ENCODE measurements around the gene BRDT. TPM values are rescaled to one million over a fixed set of nuclear protein-coding genes. Genes with fewer than 3 reads are reported as not detected.
A peak's percentile ranks its signal among the peaks of the same experiment; 100 is the strongest.

BRDT gene
- total RNA-seq = under 1 TPM in 3 of 8 experiments, not detected in 5; 0.24 to 0.62 (median 0.50) TPM

DNA sequence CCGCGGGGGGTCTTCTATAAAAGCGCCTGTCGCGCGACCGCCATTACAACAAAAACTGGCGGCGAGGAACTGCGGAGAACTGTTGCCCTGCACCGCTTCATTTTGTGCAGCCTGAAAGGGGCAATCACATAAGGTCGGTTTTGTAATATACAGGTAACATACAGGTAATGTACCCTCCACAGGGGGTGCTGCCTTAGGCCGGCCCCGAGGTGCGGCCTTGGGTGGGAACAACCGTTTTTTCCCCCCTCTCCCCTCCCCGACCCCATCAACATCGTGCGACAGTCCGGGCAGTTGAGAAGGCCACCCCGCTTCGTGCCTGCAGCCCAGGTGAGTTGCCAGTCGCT, at the start of gene BRDT:
Gene BRDT (plus strand): TSS at position 46 of the 344 bp plus-strand sequence. CDS start 13,354 bp downstream, outside the sequence.
- no peak within 1 kb of the TSS for H3K4me3 ChIP-seq
- ATAC-seq (replicated peaks in 6 of 8) = no peak
- no peaks in the 10 kb centered on the region for H3K4me1 ChIP-seq (replicated peaks in 1 of 2)
- no peak within 1 kb of the TSS for H3K27ac ChIP-seq
- WGBS, 10 experiments = 70 to 100% (median 100%) methylated on average over 1 to 21 of the region's 23 CpGs; no CpG with 5 or more reads in 3 of the 10 experiments
- in situ Hi-C loops (cut with MboI; ENCODE audit: low pct_unique_long_range_greater_than_20kb in 2 of 9, low sequenced_read_pairs in 9 of 9, unreplicated experiment in 9 of 9) = loop anchor here in 3 of 9 experiments (25.0 kb wide), 2 partner anchors 437 to 662 kb away; partner anchors contain the start of gene CDC7 (in 2 of the 3)

DNA sequence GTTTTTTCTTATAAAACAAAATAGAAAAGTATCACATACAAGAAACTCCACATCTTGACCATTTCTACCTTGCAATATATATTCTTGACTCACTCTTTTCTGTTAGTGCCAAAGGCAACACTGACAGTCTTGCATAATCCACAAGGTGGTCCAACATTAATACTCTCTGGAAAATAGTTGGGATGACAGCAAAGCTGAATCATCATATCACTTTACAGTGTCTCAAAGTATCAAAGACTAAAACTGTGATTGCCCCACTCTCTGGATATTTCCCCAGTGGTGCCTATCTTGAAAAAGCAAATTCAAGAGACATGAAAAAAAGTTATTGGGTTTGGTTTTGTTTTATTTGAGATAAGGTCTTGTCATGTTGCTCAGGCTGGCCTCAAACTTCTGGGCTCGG, 48.6 kb upstream of the BRDT start:
- in situ Hi-C loops (cut with MboI; ENCODE audit: low pct_unique_long_range_greater_than_20kb in 2 of 9, low sequenced_read_pairs in 9 of 9, unreplicated experiment in 9 of 9) = loop anchor here in 2 of 9 experiments (25.0 kb wide), 1 partner anchor 388 kb away; the partner anchor contains the start of gene CDC7 (in 2 of the 2)
- no peak overlapping the region for H3K4me3 ChIP-seq
- no peaks in the 10 kb centered on the region for H3K4me1 ChIP-seq (replicated peaks in 1 of 2)
- ATAC-seq (replicated peaks in 6 of 8) = peak in 1 of 8 experiments; percentile 25
- no peak overlapping the region for H3K27ac ChIP-seq
- 71 to 100% (median 97%) methylated on average over 1 of the region's 1 CpG; no CpG with 5 or more reads in 2 of the 10 experiments for WGBS, 10 experiments

GRCh38 chr1:91901231-91901630, 48.0 kb upstream of the BRDT start:
- ATAC-seq (replicated peaks in 6 of 8) = no peak
- H3K4me3 ChIP-seq = no peak overlapping the region
- H3K4me1 ChIP-seq (replicated peaks in 1 of 2) = no peaks in the 10 kb centered on the region
- H3K27ac ChIP-seq = no peak overlapping the region
- in situ Hi-C loops (cut with MboI; ENCODE audit: low pct_unique_long_range_greater_than_20kb in 2 of 9, low sequenced_read_pairs in 9 of 9, unreplicated experiment in 9 of 9) = loop anchor here in 2 of 9 experiments (25.0 kb wide), 1 partner anchor 389 kb away; the partner anchor contains the start of gene CDC7 (in 2 of the 2)

- no peak for ATAC-seq (replicated peaks in 6 of 8)
- Histone ChIP-seq H3K4me3 (no peak overlapping the region), H3K4me1 (replicated peaks in 1 of 2) (no peaks in the 10 kb centered on the region), H3K27ac (no peak overlapping the region)
- in situ Hi-C loops (cut with MboI; ENCODE audit: low pct_unique_long_range_greater_than_20kb in 2 of 9, low sequenced_read_pairs in 9 of 9, unreplicated experiment in 9 of 9) = loop anchor here in 2 of 9 experiments (25.0 kb wide), 1 partner anchor 400 kb away; the partner anchor contains the start of gene CDC7 (in 2 of the 2)
- WGBS, 10 experiments = 33 to 100% (median 96%) methylated on average over 1 of the region's 1 CpG; no CpG with 5 or more reads in 2 of the 10 experiments
These were observed 36.9 kb upstream of the BRDT start for GRCh38 chr1:91912266-91912665.

DNA sequence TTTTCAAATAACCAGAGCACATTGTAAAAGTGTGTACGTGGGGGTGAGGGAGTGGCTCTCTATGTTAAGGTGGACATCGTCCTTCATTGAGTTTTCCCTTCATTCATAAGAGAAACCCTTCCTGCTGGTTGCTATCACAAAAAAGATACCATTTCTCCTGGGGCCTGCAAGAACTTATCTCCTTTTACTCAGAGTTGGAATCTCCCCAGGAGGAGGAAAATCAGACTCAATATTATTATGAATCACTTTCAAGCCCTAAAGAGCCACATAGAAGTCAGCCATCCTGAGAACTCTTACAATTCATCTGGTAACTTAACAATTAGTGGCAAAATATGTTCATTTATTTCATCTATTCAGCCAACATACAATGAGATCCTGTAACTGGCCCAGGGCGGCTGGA, 36.2 kb upstream of the BRDT start:
- Histone ChIP-seq H3K4me3 (no peak overlapping the region), H3K27ac (no peak overlapping the region), H3K4me1 (replicated peaks in 1 of 2) (no peaks in the 10 kb centered on the region)
- no peak for ATAC-seq (replicated peaks in 6 of 8)
- in situ Hi-C loops (cut with MboI; ENCODE audit: low pct_unique_long_range_greater_than_20kb in 2 of 9, low sequenced_read_pairs in 9 of 9, unreplicated experiment in 9 of 9) = loop anchor here in 2 of 9 experiments (25.0 kb wide), 1 partner anchor 401 kb away; the partner anchor contains the start of gene CDC7 (in 2 of the 2)
- WGBS, 10 experiments = 36 to 100% (median 78%) methylated on average over 1 to 3 of the region's 3 CpGs; no CpG with 5 or more reads in 2 of the 10 experiments

DNA sequence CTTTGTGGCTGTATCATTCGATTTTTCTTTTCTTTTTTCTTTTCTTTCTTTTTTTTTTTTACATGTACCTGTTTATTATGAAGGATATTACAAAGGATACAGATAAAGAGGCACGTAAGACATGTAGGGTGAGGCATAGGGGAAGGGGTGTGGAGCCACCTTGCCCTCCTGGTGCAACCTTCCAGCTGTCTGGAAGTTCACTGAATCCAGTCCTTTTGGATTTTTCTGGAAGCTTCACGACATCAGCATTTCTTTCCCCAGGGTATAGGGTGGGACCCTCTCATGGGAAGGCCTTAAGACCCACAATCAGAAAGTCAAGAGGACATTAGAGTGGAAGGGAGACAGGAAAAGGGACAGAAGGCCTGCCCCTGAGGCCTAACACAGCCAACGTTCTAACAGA, 33.2 kb upstream of the BRDT start:
- Histone ChIP-seq H3K4me3 (no peak overlapping the region), H3K4me1 (replicated peaks in 1 of 2) (no peaks in the 10 kb centered on the region), H3K27ac (no peak overlapping the region)
- 60 to 100% (median 86%) methylated on average over 1 to 4 of the region's 4 CpGs for WGBS, 10 experiments
- in situ Hi-C loops (cut with MboI; ENCODE audit: low pct_unique_long_range_greater_than_20kb in 2 of 9, low sequenced_read_pairs in 9 of 9, unreplicated experiment in 9 of 9) = loop anchor here in 2 of 9 experiments (25.0 kb wide), 1 partner anchor 404 kb away; the partner anchor contains the start of gene CDC7 (in 2 of the 2)
- no peak for ATAC-seq (replicated peaks in 6 of 8)

DNA sequence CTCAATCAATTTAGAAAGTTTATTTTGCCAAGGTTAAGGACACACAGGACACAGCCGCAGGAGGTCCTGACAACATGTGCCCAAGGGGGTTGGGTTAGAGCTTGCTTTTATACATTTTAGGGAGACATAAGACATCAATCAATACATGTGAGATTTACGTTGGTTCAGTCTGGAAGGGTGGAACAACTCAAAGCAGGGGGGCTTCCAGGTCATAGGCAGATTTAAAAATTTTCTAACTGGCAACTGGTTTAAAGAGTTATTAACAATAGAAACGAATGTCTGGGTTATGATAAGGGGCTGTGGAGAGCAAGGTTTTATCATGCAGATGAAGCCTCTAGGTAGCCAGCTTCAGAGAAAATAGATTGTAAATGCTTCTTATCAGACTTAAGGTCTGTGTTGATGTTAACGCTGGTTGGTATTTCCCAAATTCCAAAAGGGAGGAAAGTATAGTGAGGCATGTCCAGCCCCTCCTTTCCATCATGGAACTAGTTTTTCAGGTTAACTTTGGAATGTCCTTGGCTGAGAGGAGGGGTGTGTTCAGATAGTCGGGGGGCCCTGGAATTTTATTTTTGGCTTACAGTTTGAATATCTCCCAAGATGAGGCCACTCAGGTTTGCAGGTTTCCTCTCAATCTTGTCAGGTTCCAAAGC, 32.3 kb upstream of the BRDT start:
- Histone ChIP-seq H3K4me3 (no peak overlapping the region), H3K27ac (no peak overlapping the region), H3K4me1 (replicated peaks in 1 of 2) (no peaks in the 10 kb centered on the region)
- in situ Hi-C loops (cut with MboI; ENCODE audit: low pct_unique_long_range_greater_than_20kb in 2 of 9, low sequenced_read_pairs in 9 of 9, unreplicated experiment in 9 of 9) = loop anchor here in 2 of 9 experiments (25.0 kb wide), 1 partner anchor 405 kb away; the partner anchor contains the start of gene CDC7 (in 2 of the 2)
- no peak for ATAC-seq (replicated peaks in 6 of 8)
- WGBS, 10 experiments = 40 to 90% (median 66%) methylated on average over 1 to 5 of the region's 5 CpGs

DNA sequence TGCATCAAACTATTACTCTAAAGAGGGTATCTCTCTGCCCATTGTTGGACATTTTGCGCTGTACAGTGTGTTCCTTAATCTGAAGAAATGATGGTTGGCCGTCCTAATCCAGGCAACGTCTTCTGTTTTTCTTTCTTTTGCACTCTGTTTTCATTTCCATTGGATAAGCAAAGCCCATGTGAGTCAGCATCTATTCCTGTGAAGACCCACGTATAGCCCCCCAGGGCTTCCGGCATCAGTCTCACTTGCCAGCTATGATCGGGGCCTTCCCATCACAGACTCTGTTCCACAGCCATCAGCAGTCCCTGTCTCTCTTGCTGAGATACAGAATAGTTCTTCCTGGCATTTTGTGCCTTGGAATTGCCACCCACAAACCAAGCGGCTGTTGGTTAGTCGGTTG, 29.2 kb upstream of the BRDT start:
- Histone ChIP-seq H3K4me3 (no peak overlapping the region), H3K27ac (no peak overlapping the region), H3K4me1 (replicated peaks in 1 of 2) (no peaks in the 10 kb centered on the region)
- 60 to 97% (median 81%) methylated on average over 1 to 8 of the region's 8 CpGs; no CpG with 5 or more reads in 2 of the 10 experiments for WGBS, 10 experiments
- ATAC-seq (replicated peaks in 6 of 8) = no peak
- in situ Hi-C loops (cut with MboI; ENCODE audit: low pct_unique_long_range_greater_than_20kb in 2 of 9, low sequenced_read_pairs in 9 of 9, unreplicated experiment in 9 of 9) = loop anchor here in 5 of 9 experiments (10.0 to 25.0 kb wide), 2 partner anchors 405 to 408 kb away; partner anchors contain the start of gene CDC7 (in 2 of the 5)

DNA sequence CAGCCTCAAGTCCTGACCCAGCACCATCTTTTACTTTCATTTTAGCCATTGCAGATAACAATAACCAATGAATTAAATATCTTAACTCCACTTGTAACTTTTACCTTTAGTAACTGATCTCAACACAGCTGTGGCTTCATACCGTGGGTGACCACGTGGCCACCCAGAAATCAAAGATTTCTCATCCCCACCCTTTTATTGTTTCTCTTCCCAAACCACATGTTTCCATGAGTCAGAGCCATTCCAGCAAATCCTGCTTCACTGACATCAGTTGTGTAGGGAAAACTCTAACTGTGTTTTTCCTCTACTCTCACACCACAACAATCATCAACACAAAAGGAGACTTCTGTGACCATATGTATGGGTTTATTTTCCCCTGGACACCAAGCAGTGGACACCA, 25.1 kb upstream of the BRDT start:
- 10 to 100% (median 94%) methylated on average over 2 of the region's 2 CpGs; no CpG with 5 or more reads in 5 of the 10 experiments for WGBS, 10 experiments
- Histone ChIP-seq H3K4me3 (no peak overlapping the region), H3K4me1 (replicated peaks in 1 of 2) (no peaks in the 10 kb centered on the region), H3K27ac (no peak overlapping the region)
- in situ Hi-C loops (cut with MboI; ENCODE audit: low pct_unique_long_range_greater_than_20kb in 2 of 9, low sequenced_read_pairs in 9 of 9, unreplicated experiment in 9 of 9) = loop anchor here in 5 of 9 experiments (10.0 to 25.0 kb wide), 2 partner anchors 409 to 412 kb away; partner anchors contain the start of gene CDC7 (in 2 of the 5)
- ATAC-seq (replicated peaks in 6 of 8) = peak in 3 of 8 experiments; percentile 33 to 90 (median 87)

DNA sequence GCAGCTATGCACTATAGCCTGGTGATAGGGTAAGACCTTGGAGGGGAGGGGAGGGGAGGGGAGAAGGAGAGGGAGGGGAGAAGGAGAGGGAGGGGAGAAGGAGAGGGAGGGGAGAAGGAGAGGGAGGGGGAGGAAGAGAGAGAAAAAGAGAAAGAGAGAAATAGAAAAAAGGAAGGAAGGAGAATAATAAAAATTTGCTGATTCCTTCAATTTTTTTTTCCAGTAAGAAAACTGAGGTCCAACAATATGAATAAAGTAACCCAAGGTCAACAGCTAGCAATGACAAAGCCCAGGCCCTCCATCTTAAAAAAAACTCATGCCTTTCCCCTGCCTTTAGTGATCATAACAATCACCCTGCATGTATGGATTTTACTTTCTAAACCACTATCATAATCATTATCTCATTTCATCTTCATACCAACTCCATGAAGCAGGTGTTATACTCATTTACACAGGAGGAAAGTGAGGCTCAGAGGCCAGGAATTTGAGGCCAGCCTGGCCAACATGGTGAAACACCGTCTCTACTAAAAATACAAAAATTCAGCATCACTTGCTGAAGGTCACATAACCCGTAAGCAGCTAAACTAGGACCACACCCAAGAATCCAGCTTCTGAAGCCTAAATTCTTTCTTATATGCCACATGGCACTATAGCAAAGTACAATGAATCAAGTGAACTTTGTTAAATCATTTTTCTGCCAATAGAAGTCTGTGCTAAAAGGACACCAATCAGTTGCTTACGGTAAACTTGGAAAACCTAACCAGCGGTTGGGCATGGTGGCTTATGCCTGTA, 23.4 kb upstream of the BRDT start:
- in situ Hi-C loops (cut with MboI; ENCODE audit: low pct_unique_long_range_greater_than_20kb in 2 of 9, low sequenced_read_pairs in 9 of 9, unreplicated experiment in 9 of 9) = loop anchor here in 5 of 9 experiments (10.0 to 25.0 kb wide), 3 partner anchors 411 to 639 kb away; partner anchors contain the start of gene CDC7 (in 2 of the 5)
- 17 to 100% (median 90%) methylated on average over 1 to 4 of the region's 4 CpGs; no CpG with 5 or more reads in 1 of the 10 experiments for whole genome bisulfite sequencing, 10 experiments
- Histone ChIP-seq H3K4me1 (replicated peaks in 1 of 2) (no peaks in the 10 kb centered on the region), H3K4me3 (no peak overlapping the region), H3K27ac (no peak overlapping the region)
- no peak for ATAC-seq (replicated peaks in 6 of 8)

- 92 to 100% (median 98%) methylated on average over 2 of the region's 2 CpGs; no CpG with 5 or more reads in 2 of the 10 experiments for WGBS, 10 experiments
- Histone ChIP-seq H3K27ac (no peak overlapping the region), H3K4me1 (replicated peaks in 1 of 2) (no peaks in the 10 kb centered on the region), H3K4me3 (no peak overlapping the region)
- no peak for ATAC-seq (replicated peaks in 6 of 8)
- in situ Hi-C loops (cut with MboI; ENCODE audit: low pct_unique_long_range_greater_than_20kb in 2 of 9, low sequenced_read_pairs in 9 of 9, unreplicated experiment in 9 of 9) = loop anchor here in 5 of 9 experiments (10.0 to 25.0 kb wide), 3 partner anchors 413 to 641 kb away; partner anchors contain the start of gene CDC7 (in 2 of the 5)
These were observed 21.2 kb upstream of the BRDT start for GRCh38 chr1:91928026-91928425.

DNA sequence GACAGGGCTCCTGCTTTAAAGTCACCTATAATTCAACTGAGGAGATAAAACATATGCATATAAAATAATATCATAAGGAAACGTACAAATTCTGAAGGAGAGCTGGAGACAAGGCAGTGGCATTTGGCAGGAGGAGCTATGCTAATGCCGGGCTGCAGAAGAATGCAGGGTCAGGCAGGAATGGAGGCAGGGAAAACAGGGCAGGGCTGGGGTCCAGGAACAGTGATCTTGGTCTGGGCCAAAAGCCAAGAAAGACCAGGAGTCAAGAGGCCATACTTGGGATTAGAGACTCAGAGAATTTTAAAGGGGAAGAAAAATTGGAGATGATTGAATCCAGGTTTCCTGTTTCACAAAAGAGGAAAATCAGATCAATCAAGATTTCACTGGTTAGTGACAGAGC, 20.0 kb upstream of the BRDT start:
- in situ Hi-C loops (cut with MboI; ENCODE audit: low pct_unique_long_range_greater_than_20kb in 2 of 9, low sequenced_read_pairs in 9 of 9, unreplicated experiment in 9 of 9) = loop anchor here in 5 of 9 experiments (10.0 to 25.0 kb wide), 3 partner anchors 414 to 642 kb away; partner anchors contain the start of gene CDC7 (in 2 of the 5)
- ATAC-seq (replicated peaks in 6 of 8) = peak in 3 of 8 experiments; percentile 81 to 92 (median 82)
- Histone ChIP-seq H3K27ac (no peak overlapping the region), H3K4me1 (replicated peaks in 1 of 2) (no peaks in the 10 kb centered on the region), H3K4me3 (no peak overlapping the region)
- WGBS, 10 experiments = 0 to 54% (median 18%) methylated on average over 1 to 2 of the region's 2 CpGs

All from motor neuron (in vitro differentiated cells).